Gastrocnemius medialis (tissue), 4 donors: ENCODE results near the gene MUC7. TPM values are rescaled to one million over a fixed set of nuclear protein-coding genes. Genes with fewer than 3 reads are reported as not detected.

Source experiments
- ATAC-seq, 2 donors: fragments of 150-250 bp; one replicate each; pipeline ENCODE4 v1.9.1; 2016
- DNase-seq, 2 donors: peaks; one replicate each; pipeline ENCODE4 v3.0.0-alpha.2; 2019
- H3K27ac ChIP-seq, 4 donors: fragments of 200-600 bp; sonication (generic); 1 replicate in 1 of 4; 2 replicates in 3 of 4; pipeline ENCODE4 v1.5.1; 2016 to 2018; ENCODE audit warnings: mild to moderate bottlenecking in 2 of 4, moderate library complexity in 1 of 4
- H3K27me3 ChIP-seq, 3 donors: fragments of 200-600 bp; sonication (generic) in 2 of 3; 1 replicate in 1 of 3; 2 replicates in 2 of 3; pipeline versions ENCODE4 v1.5.1 to v1.6.0; 2016 to 2019; ENCODE audit warnings: mild to moderate bottlenecking in 1 of 3, moderate library complexity in 1 of 3
- H3K36me3 ChIP-seq, 2 donors: fragments of 200-600 bp; sonication (generic) in 1 of 2; one replicate each; pipeline ENCODE4 v1.5.1; 2017 to 2018
- H3K4me1 ChIP-seq, 2 donors: fragments of 200-600 bp; sonication (generic) in 1 of 2; one replicate each; pipeline ENCODE4 v1.5.1; 2016 to 2017; ENCODE audit warnings: mild to moderate bottlenecking in 2 of 2
- H3K4me3 ChIP-seq, 4 donors: fragments of 200-600 bp; sonication (generic) in 3 of 4; 1 replicate in 1 of 4; 2 replicates in 3 of 4; pipeline ENCODE4 v1.5.1; 2016 to 2019; ENCODE audit warnings: mild to moderate bottlenecking in 2 of 4
- H3K9me3 ChIP-seq, 3 donors: fragments of 200-600 bp; sonication (generic) in 2 of 3; 1 replicate in 1 of 3; 2 replicates in 2 of 3; pipeline ENCODE4 v1.5.1; 2016 to 2019
- POLR2A ChIP-seq, 2 donors: fragments of 450-650 bp; IDR thresholded peaks; one replicate each; pipeline ENCODE4 v1.6.1; 2017; ENCODE audit warnings: antibody characterized with exemption in 2 of 2, mild to moderate bottlenecking in 2 of 2, moderate library complexity in 2 of 2
- in situ Hi-C, 4 donors: fragments of 200-750 bp; cut with MboI; loops; one replicate each; pipeline versions ENCODE4 v1.15.0 to v1.8.0; 2017; ENCODE audit warnings: low sequenced_read_pairs in 4 of 4
- intact Hi-C: fragments of 100-400 bp; cut with DNase I; formaldehyde crosslinking; loops from one replicate; pipeline ENCODE4 v1.15.1; 2023; ENCODE audit warnings: low total_unique reads
- total RNA-seq, 4 donors: library from RNA; depleted of rRNA; stranded (reverse); fragments of >200 nt; gene quantifications; one replicate each; pipeline versions ENCODE4 v1.1.0 to v1.2.3, GENCODE V29; 2016
- TF ChIP-seq, protein P1 (sequence below), 5 experiments: fragments of 450-650 bp in 3 of 5; fragments of 200-600 bp in 2 of 5; sonication (generic) in 2 of 5; IDR thresholded peaks in 4 of 5; conservative IDR thresholded peaks in 1 of 5; 1 replicate in 4 of 5; 2 replicates in 1 of 5; pipeline ENCODE4 v1.5.1; 2016 to 2019; ENCODE audit warnings: antibody characterized with exemption in 5 of 5, mild to moderate bottlenecking in 3 of 5, moderate library complexity in 3 of 5

Gene MUC7
- total RNA-seq, 4 donors from 2014 or later: not detected

DNA sequence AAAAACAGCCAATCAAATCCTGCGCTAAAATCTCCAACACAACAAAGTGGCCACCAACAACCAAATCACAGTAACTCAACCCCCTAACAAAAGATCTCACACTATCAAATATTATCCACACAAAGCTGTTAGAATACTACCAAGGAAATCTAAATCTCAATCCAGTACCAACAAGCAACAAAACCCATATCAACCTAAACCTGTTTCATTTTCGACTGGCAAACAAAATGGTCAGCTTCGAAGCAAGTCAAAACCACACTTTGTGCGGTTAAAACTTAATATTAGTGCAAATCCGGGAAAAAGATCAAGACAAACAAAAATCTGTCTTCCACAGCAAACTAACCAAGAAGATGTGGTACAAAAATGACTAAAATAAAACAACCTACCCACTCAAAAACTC lies 28.7 kb upstream of the MUC7 start:
- ATAC-seq (no peak), DNase-seq (no peak)
- Histone ChIP-seq H3K27ac (no peak overlapping the region), H3K27me3 (no peaks in the 10 kb centered on the region), H3K4me3 (no peak overlapping the region), H3K4me1 (no peaks in the 10 kb centered on the region), H3K9me3 (no peaks in the 10 kb centered on the region), H3K36me3 (no peaks in the 10 kb centered on the region)
- in situ Hi-C loops: no loop called here
- intact Hi-C loops: no loop called here
- no peak for TF ChIP-seq POLR2A (IDR thresholded peaks at IDR 0.05)
- TF ChIP-seq, protein P1, sequence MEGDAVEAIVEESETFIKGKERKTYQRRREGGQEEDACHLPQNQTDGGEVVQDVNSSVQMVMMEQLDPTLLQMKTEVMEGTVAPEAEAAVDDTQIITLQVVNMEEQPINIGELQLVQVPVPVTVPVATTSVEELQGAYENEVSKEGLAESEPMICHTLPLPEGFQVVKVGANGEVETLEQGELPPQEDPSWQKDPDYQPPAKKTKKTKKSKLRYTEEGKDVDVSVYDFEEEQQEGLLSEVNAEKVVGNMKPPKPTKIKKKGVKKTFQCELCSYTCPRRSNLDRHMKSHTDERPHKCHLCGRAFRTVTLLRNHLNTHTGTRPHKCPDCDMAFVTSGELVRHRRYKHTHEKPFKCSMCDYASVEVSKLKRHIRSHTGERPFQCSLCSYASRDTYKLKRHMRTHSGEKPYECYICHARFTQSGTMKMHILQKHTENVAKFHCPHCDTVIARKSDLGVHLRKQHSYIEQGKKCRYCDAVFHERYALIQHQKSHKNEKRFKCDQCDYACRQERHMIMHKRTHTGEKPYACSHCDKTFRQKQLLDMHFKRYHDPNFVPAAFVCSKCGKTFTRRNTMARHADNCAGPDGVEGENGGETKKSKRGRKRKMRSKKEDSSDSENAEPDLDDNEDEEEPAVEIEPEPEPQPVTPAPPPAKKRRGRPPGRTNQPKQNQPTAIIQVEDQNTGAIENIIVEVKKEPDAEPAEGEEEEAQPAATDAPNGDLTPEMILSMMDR (IDR thresholded peaks at IDR 0.05 in 4 of 5, conservative IDR thresholded peaks at IDR 0.05 in 1 of 5): no peak

DNA sequence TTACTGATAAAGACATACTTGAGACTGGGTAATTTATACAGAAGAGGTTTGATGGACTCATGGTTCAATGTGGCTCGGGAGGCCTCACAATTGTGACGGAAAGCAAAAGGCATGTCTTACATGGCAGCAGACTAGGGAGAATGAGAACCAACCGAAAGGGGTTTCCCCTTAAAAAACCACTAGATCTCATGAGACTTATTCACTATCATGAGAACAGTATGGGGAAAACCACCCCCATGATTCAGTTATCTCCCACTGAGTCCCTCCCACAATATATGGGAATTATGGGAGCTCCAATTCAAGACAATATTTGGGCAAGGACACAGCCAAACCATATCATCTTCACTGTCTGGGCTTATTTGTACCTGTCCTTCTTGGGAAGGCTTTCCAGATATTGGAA lies 22.8 kb upstream of the MUC7 start:
- Histone ChIP-seq H3K4me3 (no peak overlapping the region), H3K9me3 (no peaks in the 10 kb centered on the region), H3K36me3 (no peaks in the 10 kb centered on the region), H3K27ac (no peak overlapping the region), H3K4me1 (no peaks in the 10 kb centered on the region), H3K27me3 (no peaks in the 10 kb centered on the region)
- in situ Hi-C loops: no loop called here
- ATAC-seq (no peak), DNase-seq (no peak)
- TF ChIP-seq, protein P1 (IDR thresholded peaks at IDR 0.05 in 4 of 5, conservative IDR thresholded peaks at IDR 0.05 in 1 of 5): no peak
- no peak for TF ChIP-seq POLR2A (IDR thresholded peaks at IDR 0.05)
- intact Hi-C loops: no loop called here

GRCh38 chr4:70452946-70453345 lies 19.1 kb upstream of the MUC7 start:
- Histone ChIP-seq H3K27me3 (no peaks in the 10 kb centered on the region), H3K9me3 (no peaks in the 10 kb centered on the region), H3K4me1 (no peaks in the 10 kb centered on the region), H3K27ac (no peak overlapping the region), H3K36me3 (no peaks in the 10 kb centered on the region), H3K4me3 (no peak overlapping the region)
- in situ Hi-C loops (no loop called here), intact Hi-C loops (no loop called here)
- TF ChIP-seq, protein P1 (IDR thresholded peaks at IDR 0.05 in 4 of 5, conservative IDR thresholded peaks at IDR 0.05 in 1 of 5): no peak
- no peak for TF ChIP-seq POLR2A (IDR thresholded peaks at IDR 0.05)
- no peak for DNase-seq
- ATAC-seq: no peak

DNA sequence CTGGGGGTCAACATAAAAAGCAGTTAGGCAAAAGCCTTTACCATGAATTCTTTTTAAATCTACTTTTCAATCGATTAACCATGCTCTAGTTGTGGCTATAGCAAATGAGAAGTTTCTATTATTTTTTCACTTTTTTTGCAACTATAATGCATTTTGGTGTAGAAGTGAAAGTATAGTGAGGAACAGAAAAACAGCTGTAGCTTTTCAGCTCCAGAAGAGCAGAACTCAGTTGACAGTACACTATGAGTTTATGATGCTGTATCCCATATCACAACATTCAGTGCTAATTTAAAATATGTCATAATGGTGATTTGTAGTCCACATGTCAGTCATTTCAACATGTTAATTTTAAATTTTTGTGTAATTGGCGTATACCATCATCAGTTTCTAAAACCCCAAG lies 8.7 kb upstream of the MUC7 start:
- Histone ChIP-seq H3K4me3 (no peak overlapping the region), H3K36me3 (no peaks in the 10 kb centered on the region), H3K4me1 (no peaks in the 10 kb centered on the region), H3K27ac (no peak overlapping the region), H3K27me3 (no peaks in the 10 kb centered on the region), H3K9me3 (no peaks in the 10 kb centered on the region)
- TF ChIP-seq, protein P1 (IDR thresholded peaks at IDR 0.05 in 4 of 5, conservative IDR thresholded peaks at IDR 0.05 in 1 of 5): no peak
- no peak for TF ChIP-seq POLR2A (IDR thresholded peaks at IDR 0.05)
- ATAC-seq (no peak), DNase-seq (no peak)
- in situ Hi-C loops (no loop called here), intact Hi-C loops (no loop called here)

- Histone ChIP-seq H3K9me3 (no peaks in the 10 kb centered on the region), H3K4me3 (no peak overlapping the region), H3K4me1 (no peaks in the 10 kb centered on the region), H3K27me3 (no peaks in the 10 kb centered on the region), H3K36me3 (no peaks in the 10 kb centered on the region), H3K27ac (no peak overlapping the region)
- TF ChIP-seq, protein P1 (IDR thresholded peaks at IDR 0.05 in 4 of 5, conservative IDR thresholded peaks at IDR 0.05 in 1 of 5): no peak
- no peak for TF ChIP-seq POLR2A (IDR thresholded peaks at IDR 0.05)
- DNase-seq (no peak), ATAC-seq (no peak)
- intact Hi-C loops: no loop called here
- in situ Hi-C loops: no loop called here
These were observed 1.7 kb downstream of the MUC7 start for GRCh38 chr4:70473679-70474078.
